ENCODE results near the gene IGFBP7. TPM values are rescaled to one million over a fixed set of nuclear protein-coding genes. Genes with fewer than 3 reads are reported as not detected.

Gene IGFBP7
- total RNA-seq, 1 experiment from 2014 or later: not detected

- Histone ChIP-seq H3K9me3 (ENCODE audit: low read depth, low read length, poor library complexity, severe bottlenecking) (no peaks in the 10 kb centered on the region), H3K27ac (ENCODE audit: low read depth, low read length, poor library complexity, severe bottlenecking) (no peak overlapping the region)
- CTCF ChIA-PET: no interaction called here
Observed at GRCh38 chr4:57095956-57096355, 14.2 kb downstream of the IGFBP7 start.

GRCh38 chr4:57095245-57095644 is 14.9 kb downstream of the IGFBP7 start:
- H3K27ac ChIP-seq (ENCODE audit: low read depth, low read length, poor library complexity, severe bottlenecking): no peak overlapping the region
- POLR2A ChIA-PET (ENCODE audit: low non-redundant PET): no interaction called here

More at GRCh38 chr4:57095956-57096355, 14.2 kb downstream of the IGFBP7 start:
- intact Hi-C loops (cut with micrococcal nuclease; ENCODE audit: unreplicated experiment): no loop called here
- H3K36me3 ChIP-seq (ENCODE audit: insufficient read depth, low read length, poor library complexity, severe bottlenecking): no peaks in the 10 kb centered on the region
- no TSS peak for BruUV-seq (replicated peaks)
- no peak overlapping the region for H3K4me3 ChIP-seq (ENCODE audit: low read depth, low read length, poor library complexity, severe bottlenecking)
- POLR2A ChIA-PET (ENCODE audit: low non-redundant PET): no interaction called here
- H3K27me3 ChIP-seq (replicated peaks; ENCODE audit: insufficient read depth, low read depth, low read length, poor library complexity): no peaks in the 10 kb centered on the region
- no peak for DNase-seq (ENCODE audit: low spot score)
- no peaks in the 10 kb centered on the region for H3K4me1 ChIP-seq (ENCODE audit: insufficient read depth, low read length, poor library complexity, severe bottlenecking)
- TF ChIP-seq CTCF (conservative IDR thresholded peaks at IDR 0.05; ENCODE audit: low read depth, low read length) (no peak), EZH2 (IDR thresholded peaks at IDR 0.05; ENCODE audit: borderline replicate concordance, low read depth, low read length, poor library complexity, severe bottlenecking) (no peak)

GRCh38 chr4:57094832-57095223 is 15.4 kb downstream of the IGFBP7 start:
- ChIA-PET POLR2A (ENCODE audit: low non-redundant PET) (no interaction called here), CTCF (no interaction called here)
- H3K27ac ChIP-seq (ENCODE audit: low read depth, low read length, poor library complexity, severe bottlenecking): no peak overlapping the region
- H3K27me3 ChIP-seq (replicated peaks; ENCODE audit: insufficient read depth, low read depth, low read length, poor library complexity): no peaks in the 10 kb centered on the region
- H3K36me3 ChIP-seq (ENCODE audit: insufficient read depth, low read length, poor library complexity, severe bottlenecking): no peaks in the 10 kb centered on the region
- H3K9me3 ChIP-seq (ENCODE audit: low read depth, low read length, poor library complexity, severe bottlenecking): no peaks in the 10 kb centered on the region
- TF ChIP-seq EZH2 (IDR thresholded peaks at IDR 0.05; ENCODE audit: borderline replicate concordance, low read depth, low read length, poor library complexity, severe bottlenecking) (no peak), CTCF (conservative IDR thresholded peaks at IDR 0.05; ENCODE audit: low read depth, low read length) (no peak)
- no TSS peak for BruUV-seq (replicated peaks)
- no peak for DNase-seq (ENCODE audit: low spot score)
- intact Hi-C loops (cut with micrococcal nuclease; ENCODE audit: unreplicated experiment): no loop called here
- no peaks in the 10 kb centered on the region for H3K4me1 ChIP-seq (ENCODE audit: insufficient read depth, low read length, poor library complexity, severe bottlenecking)
- H3K4me3 ChIP-seq (ENCODE audit: low read depth, low read length, poor library complexity, severe bottlenecking): no peak overlapping the region

More at GRCh38 chr4:57095245-57095644, 14.9 kb downstream of the IGFBP7 start:
- TF ChIP-seq EZH2 (IDR thresholded peaks at IDR 0.05; ENCODE audit: borderline replicate concordance, low read depth, low read length, poor library complexity, severe bottlenecking) (no peak), CTCF (conservative IDR thresholded peaks at IDR 0.05; ENCODE audit: low read depth, low read length) (no peak)
- intact Hi-C loops (cut with micrococcal nuclease; ENCODE audit: unreplicated experiment): no loop called here
- no peak for DNase-seq (ENCODE audit: low spot score)
- Histone ChIP-seq H3K4me3 (ENCODE audit: low read depth, low read length, poor library complexity, severe bottlenecking) (no peak overlapping the region), H3K9me3 (ENCODE audit: low read depth, low read length, poor library complexity, severe bottlenecking) (no peaks in the 10 kb centered on the region), H3K27me3 (replicated peaks; ENCODE audit: insufficient read depth, low read depth, low read length, poor library complexity) (no peaks in the 10 kb centered on the region), H3K36me3 (ENCODE audit: insufficient read depth, low read length, poor library complexity, severe bottlenecking) (no peaks in the 10 kb centered on the region), H3K4me1 (ENCODE audit: insufficient read depth, low read length, poor library complexity, severe bottlenecking) (no peaks in the 10 kb centered on the region)
- no TSS peak for BruUV-seq (replicated peaks)
- CTCF ChIA-PET: no interaction called here

All from A673 (cell line).